ENCODE measurements around the gene MARCHF2.
"Not testable (repeated sequence)": the region's sequence is repeated elsewhere in the genome, so short reads cannot be mapped to it uniquely, and the experiment has no call there.

MARCHF2 gene

GRCh38 chr19:8370176-8371010 lies 42.7 kb upstream of the MARCHF2 start:
- Histone ChIP-seq H3K36me3 (replicated peaks) (peaks cover 63% of the 10 kb centered on the region), H3K4me3 (ENCODE audit: low read depth, low read length) (no peak overlapping the region)
- TF ChIP-seq CTCF (IDR thresholded peaks at IDR 0.05; ENCODE audit: low read depth, low read length, missing control alignments): no peak

GRCh38 chr19:8371011-8371804 lies 41.9 kb upstream of the MARCHF2 start:
- DNase-seq: no peak
- no peak overlapping the region for H3K4me3 ChIP-seq (ENCODE audit: low read depth, low read length)
- in situ Hi-C loops (cut with HindIII; ENCODE audit: low pct_ligation_motif_present, low sequenced_read_pairs): no loop called here
- TF ChIP-seq CTCF (IDR thresholded peaks at IDR 0.05; ENCODE audit: low read depth, low read length, missing control alignments): no peak
- no peak overlapping the region for H3K27ac ChIP-seq
- H3K27me3 ChIP-seq (replicated peaks): no peaks in the 10 kb centered on the region
- peaks cover 64% of the 10 kb centered on the region for H3K36me3 ChIP-seq (replicated peaks)

More at GRCh38 chr19:8370176-8371010, 42.7 kb upstream of the MARCHF2 start:
- H3K27me3 ChIP-seq (replicated peaks): no peaks in the 10 kb centered on the region
- in situ Hi-C loops (cut with HindIII; ENCODE audit: low pct_ligation_motif_present, low sequenced_read_pairs): no loop called here
- no peak for DNase-seq
- H3K27ac ChIP-seq: no peak overlapping the region

GRCh38 chr19:8373867-8374813 lies 39.0 kb upstream of the MARCHF2 start:
- no peak overlapping the region for H3K4me3 ChIP-seq (ENCODE audit: low read depth, low read length)
- no peak for DNase-seq
- H3K36me3 ChIP-seq (replicated peaks): peaks cover 47% of the 10 kb centered on the region
- no peak for TF ChIP-seq CTCF (IDR thresholded peaks at IDR 0.05; ENCODE audit: low read depth, low read length, missing control alignments)
- in situ Hi-C loops (cut with HindIII; ENCODE audit: low pct_ligation_motif_present, low sequenced_read_pairs): no loop called here
- H3K27ac ChIP-seq: no peak overlapping the region
- H3K27me3 ChIP-seq (replicated peaks): no peaks in the 10 kb centered on the region

- in situ Hi-C loops (cut with HindIII; ENCODE audit: low pct_ligation_motif_present, low sequenced_read_pairs); H3K27ac ChIP-seq; H3K27me3 ChIP-seq (replicated peaks); H3K4me3 ChIP-seq (ENCODE audit: low read depth, low read length); DNase-seq: not testable (repeated sequence)
- peaks cover 34% of the 10 kb centered on the region for H3K36me3 ChIP-seq (replicated peaks)
These were observed 37.3 kb upstream of the MARCHF2 start for GRCh38 chr19:8375766-8376165.

GRCh38 chr19:8376373-8376974 lies 36.6 kb upstream of the MARCHF2 start:
- H3K4me3 ChIP-seq (ENCODE audit: low read depth, low read length); DNase-seq; in situ Hi-C loops (cut with HindIII; ENCODE audit: low pct_ligation_motif_present, low sequenced_read_pairs); H3K27me3 ChIP-seq (replicated peaks); H3K27ac ChIP-seq: not testable (repeated sequence)
- peaks cover 27% of the 10 kb centered on the region for H3K36me3 ChIP-seq (replicated peaks)

- Histone ChIP-seq H3K27ac (no peak overlapping the region), H3K27me3 (replicated peaks) (no peaks in the 10 kb centered on the region), H3K4me3 (ENCODE audit: low read depth, low read length) (no peak overlapping the region), H3K36me3 (replicated peaks) (peaks cover 18% of the 10 kb centered on the region)
- no peak for DNase-seq
- no peak for TF ChIP-seq CTCF (IDR thresholded peaks at IDR 0.05; ENCODE audit: low read depth, low read length, missing control alignments)
- in situ Hi-C loops (cut with HindIII; ENCODE audit: low pct_ligation_motif_present, low sequenced_read_pairs): no loop called here
These were observed 35.5 kb upstream of the MARCHF2 start for GRCh38 chr19:8377598-8377997.

- H3K27ac ChIP-seq; DNase-seq; H3K36me3 ChIP-seq (replicated peaks); in situ Hi-C loops (cut with HindIII; ENCODE audit: low pct_ligation_motif_present, low sequenced_read_pairs); H3K27me3 ChIP-seq (replicated peaks); H3K4me3 ChIP-seq (ENCODE audit: low read depth, low read length): not testable (repeated sequence)
These were observed 33.8 kb upstream of the MARCHF2 start for GRCh38 chr19:8379156-8379891.

- H3K27me3 ChIP-seq (replicated peaks); DNase-seq; H3K4me3 ChIP-seq (ENCODE audit: low read depth, low read length); H3K36me3 ChIP-seq (replicated peaks); H3K27ac ChIP-seq; in situ Hi-C loops (cut with HindIII; ENCODE audit: low pct_ligation_motif_present, low sequenced_read_pairs): not testable (repeated sequence)
These were observed 28.5 kb upstream of the MARCHF2 start for GRCh38 chr19:8384569-8384968.
